Left renal pelvis (tissue), 4 donors: Measurements from ENCODE around the gene DNAJC3. TPM values are rescaled to one million over a fixed set of nuclear protein-coding genes. Genes with fewer than 3 reads are reported as not detected.
"Not testable (repeated sequence)": the region's sequence is repeated elsewhere in the genome, so short reads cannot be mapped to it uniquely, and the experiment has no call there.

Experiments
- DNase-seq, 4 donors: peaks; one replicate each; pipeline ENCODE4 v3.0.0-alpha.2; 2013; ENCODE audit warnings: low read depth in 4 of 4, low spot score in 3 of 4
- polyA plus RNA-seq, 4 donors: library from polyadenylated mRNA; unstranded; fragments of 120-200 nt; gene quantifications; one replicate each; pipeline ENCODE4 v1.2.1, GENCODE V29; 2013; ENCODE audit not compliant: insufficient read length in 4 of 4

DNAJC3 gene
- polyA plus RNA-seq, 4 donors, result 37.7 to 46.8 (median 40.6) TPM

DNA sequence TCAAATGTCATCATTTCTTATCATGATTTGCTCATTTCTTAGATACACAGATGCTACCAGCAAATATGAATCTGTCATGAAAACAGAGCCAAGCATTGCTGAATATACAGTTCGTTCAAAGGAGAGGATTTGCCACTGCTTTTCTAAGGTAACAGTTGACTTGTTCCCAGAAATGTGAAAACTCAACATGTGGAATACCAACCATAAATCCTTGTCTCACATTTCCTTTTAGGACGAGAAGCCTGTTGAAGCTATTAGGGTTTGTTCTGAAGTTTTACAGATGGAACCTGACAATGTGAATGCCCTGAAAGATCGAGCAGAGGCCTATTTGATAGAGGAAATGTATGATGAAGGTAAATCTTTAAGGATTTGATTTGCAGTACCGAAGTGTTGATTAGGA, 86.7 kb downstream of the DNAJC3 start:
- DNase-seq, result peak in 1 of 4 donors; percentile 42

DNA sequence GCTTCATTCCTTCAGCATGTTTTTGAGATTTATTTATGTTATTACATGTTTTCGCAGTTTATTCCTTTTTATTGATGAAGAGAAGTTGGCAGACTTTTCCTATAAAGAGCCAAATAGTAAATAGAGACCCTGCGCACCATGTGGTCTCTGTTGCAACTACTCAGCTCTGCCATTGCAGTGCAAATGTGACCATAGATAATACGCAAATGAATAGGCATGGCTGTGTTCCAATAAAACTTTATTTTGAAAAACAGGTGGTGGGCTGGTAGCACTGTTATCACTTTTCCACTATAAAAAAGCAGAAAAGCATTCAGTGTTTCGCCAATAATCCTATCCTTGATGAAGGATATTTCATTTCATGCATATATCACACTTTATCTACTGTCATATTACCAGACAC, 95.0 kb downstream of the DNAJC3 start:
- DNase-seq, result no peak

DNA sequence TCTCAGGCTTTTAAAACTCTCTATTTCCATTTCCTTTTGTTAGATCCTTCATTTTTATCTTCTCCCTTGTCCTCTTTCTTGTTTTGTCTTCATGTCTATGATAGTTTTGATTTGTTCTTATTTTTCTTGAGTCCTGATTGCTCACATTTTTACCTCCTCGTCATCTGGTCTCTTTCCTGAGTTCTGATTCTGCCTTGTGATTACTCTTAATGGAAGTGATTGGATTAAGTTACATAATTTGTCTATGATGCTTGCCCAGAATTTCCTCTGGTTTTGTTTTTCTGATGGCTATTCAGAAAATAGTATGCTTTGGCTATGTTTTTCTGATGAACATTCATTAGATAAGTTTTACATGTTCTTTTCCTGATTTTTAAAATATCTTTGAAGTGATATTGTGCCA, 102.6 kb downstream of the DNAJC3 start:
- no peak for DNase-seq

DNA sequence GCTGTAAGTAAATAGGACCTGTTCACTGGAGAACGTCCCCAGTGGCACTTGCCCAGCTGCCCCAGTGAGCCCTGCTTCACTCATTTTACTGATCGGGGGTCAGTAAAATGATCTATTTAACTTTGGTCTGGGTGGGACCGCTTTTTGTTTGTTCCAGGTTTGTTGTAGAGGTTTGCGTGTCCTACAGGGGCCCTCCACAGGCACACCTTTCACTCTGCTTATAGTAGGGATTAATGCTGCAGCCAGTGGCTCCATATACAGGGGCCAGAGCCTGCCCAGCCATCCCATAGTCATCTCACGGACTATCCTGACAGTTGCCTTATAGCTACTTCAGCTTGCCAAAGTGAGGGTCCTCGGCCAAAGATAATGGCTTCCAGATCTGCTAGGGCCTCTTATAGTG, 104.1 kb downstream of the DNAJC3 start:
- DNase-seq, result no peak

DNA sequence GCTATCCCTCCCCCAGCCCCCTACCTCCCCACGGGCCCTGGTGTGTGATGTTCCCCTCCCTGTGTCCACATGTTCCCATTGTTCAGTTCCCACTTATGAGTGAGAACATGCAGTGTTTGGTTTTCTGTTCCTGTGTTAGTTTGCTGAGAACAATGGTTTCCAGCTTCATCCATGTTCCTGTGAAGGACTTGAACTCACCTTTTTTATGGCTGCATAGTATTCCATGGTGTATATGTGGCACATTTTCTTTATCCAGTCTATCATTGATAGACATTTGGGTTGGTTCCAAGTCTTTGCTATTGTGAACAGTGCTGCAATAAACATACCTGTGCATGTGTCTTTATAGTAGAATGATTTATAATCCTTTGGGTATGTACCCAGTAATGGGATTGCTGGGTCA, 105.0 kb downstream of the DNAJC3 start:
- DNase-seq, result not testable (repeated sequence)

DNA sequence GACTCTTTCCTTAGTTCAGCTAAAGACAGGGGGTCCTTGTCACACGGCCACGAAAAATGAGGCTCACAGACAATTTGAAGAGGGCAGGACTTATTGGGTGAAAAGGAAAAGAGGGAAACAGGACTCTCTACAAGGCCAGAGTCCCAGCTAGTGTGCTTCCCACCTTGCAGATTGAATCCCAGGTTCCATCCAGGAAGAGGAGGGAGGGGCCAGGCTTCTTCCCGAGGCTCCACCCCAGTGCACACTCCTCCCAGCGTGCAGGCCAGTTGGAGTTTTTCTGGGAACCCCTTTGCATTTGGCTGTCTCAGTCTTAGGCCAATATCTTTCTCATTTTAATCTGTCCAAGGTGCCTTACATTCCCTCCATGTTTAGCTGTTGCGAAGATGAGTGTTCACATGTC, 106.8 kb downstream of the DNAJC3 start:
- DNase-seq, result no peak

DNA sequence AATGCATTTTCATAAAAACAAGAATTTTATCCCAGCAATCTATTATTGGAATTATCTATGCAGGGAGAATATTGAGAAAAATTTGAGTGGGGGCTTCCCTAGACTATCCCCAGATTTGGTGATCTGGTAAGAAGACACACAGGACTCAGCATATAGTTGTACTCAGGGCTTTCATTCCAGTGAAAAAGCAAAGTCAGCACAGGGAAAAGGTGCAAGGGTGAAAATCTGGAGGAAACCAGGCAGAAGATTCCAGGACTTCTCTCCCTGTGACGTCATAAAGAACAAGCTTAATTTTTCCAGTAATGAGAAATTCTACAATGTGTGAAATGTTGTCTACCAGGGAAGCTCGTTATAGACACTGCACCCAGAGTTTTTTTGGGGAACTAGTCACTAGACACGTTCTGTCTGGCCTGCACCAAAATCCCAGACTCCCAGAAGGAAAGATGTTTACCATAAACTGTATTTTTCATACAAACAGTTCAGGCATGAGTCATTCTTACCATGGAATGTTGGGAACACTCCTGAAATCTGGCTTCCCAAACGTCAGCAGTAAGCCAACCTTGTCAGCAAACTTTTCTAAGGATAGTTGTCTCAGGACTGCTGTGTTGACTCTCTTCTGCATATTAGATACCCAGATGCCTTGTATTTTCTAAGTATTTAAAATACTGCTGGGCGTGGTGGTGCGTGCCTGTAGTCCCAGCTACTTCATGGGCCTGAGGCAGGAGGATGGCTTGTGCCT, 107.4 kb downstream of the DNAJC3 start:
- DNase-seq, result no peak

DNA sequence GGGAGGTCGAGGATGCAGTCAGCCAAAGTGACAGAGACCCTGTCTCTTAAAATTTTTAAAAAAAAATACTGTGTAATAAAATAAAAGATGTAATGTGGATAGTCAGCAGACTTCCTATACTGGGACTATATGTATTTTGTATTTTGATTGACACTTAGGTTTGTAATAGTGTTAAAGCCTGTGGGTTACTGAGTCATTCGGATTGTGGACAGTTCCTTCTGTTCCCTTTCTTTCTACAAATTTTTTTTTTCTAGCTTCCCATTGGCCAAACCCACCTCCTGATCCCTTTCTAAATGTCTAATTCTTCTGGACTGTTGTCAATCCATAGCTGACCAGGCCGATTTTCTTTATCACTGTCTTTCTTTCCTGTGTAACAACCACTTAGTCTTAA, 108.0 kb downstream of the DNAJC3 start:
- DNase-seq, result no peak

DNA sequence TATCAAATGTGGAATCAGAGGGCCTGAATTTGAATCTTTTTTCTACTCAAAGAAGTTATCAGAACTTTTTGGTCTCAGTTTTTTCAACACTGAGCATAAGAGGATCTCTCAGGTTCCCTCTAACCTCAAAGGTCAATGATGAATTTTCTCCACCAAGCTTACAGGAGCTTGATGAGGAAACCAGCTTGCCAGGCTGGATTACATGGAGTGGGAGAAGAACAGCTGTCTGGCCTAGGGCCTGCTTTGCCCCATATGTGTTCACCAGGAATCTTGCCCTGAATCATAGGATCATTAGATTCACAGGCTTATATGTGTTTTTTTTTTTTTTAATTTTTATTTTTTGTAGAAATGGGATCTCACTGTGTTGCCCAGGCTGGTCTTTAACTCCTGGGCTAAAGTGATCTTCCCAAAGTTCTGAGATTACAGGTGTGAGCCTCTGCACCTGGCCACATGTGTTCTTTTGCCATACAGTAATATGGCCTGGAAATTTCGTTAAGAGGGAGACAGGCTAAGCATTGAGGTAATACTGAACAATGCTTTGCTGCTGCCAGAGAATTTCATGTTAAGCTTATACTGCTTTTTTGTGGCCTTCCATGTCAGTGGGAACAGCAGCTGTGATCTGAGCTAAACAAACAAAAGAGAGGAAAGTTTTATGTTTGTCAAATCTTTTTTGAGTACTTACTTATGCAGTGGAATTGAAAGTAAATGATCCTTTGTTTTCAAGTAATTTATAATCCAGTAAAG, 110.6 kb downstream of the DNAJC3 start:
- no peak for DNase-seq

DNA sequence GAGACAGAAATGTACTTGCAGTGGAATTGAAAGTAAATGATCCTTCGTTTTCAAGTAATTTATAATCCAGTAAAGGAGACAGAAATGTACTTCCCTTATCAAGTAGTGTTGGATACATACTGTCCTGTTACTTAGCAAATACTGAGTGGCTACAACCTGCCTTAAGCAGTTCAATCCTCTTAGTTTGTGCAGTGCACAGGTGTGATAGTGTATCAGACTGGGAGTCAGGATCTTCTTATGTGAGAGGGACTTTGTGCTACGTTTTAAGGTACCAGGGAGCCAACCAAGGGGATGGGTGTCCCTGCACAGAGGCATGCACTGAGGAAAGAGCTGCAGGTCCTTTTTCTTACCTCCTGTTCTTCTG, 111.1 kb downstream of the DNAJC3 start:
- DNase-seq, result no peak

DNA sequence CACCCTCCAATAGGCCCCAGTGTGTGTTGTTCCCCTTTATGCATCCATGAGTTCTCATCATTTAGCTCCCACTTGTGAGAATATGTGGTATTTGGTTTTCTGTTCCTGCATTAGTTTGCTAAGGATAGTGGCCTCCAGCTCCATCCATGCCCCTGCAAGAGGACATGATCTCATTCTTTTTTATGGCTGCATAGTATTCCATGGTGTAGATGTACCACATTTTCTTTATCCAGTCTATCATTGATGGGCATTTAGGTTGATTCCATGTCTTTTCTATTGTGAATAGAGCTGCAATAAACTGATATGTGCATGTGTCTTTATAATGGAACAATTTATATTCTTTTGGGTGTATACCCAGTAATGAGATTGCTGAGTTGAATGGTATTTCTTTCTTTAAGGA, 112.4 kb downstream of the DNAJC3 start:
- not testable (repeated sequence) for DNase-seq

DNA sequence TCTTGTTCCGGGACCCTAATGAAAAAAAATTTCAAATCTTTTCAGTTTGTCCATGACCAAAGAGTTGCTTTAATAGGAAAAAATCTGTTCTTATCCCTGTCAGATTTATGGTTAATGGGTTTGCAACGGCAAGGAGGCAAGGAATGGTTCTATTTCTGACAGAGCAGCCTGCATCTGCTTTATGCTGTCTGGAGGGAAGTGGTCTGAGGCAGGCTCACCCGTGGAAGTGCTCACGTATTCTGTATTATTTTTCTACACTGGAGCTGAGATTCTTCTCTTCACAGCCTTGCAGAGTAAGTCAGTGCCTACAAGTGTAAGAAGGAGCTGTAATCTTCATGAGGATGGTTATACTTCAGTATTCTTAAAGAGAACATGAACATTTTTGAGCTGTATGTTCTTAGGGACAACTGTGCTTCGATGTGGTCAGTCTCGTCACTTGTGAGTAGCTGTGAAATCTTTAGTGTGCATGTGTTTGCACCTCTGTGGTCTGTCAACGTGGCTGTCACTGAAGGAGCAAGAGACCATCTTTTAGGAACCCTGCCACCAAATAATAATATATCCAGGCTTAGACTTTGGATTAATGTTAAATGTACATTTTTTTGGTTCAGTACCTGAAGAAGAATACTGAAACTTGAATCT, 114.3 kb downstream of the DNAJC3 start:
- no peak for DNase-seq

DNA sequence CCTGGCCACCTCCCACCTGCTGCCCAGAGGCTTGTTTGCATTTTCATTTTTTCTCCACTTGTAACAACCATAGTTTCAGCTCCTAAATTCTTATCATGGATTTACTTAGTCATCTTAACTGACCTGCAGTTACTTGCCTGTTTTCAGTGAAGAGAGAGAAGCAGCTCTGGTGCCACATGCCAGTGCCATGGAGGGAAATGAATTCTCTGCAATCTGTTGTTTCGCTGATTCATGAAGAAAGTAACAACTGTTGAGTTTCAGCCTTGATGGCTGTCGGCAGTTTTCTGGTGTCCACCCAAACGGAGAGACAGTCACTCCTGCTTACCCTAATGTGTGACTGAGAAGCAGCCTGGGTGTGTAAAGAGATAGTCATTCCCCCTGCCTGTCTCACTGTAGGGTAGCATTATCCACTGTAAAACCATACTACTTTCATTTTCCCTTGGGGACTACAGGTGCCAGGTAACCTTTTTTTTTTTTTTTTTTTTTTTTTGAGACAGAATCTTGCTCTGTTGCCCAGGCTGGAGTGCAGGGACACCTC, 116.1 kb downstream of the DNAJC3 start:
- no peak for DNase-seq

DNA sequence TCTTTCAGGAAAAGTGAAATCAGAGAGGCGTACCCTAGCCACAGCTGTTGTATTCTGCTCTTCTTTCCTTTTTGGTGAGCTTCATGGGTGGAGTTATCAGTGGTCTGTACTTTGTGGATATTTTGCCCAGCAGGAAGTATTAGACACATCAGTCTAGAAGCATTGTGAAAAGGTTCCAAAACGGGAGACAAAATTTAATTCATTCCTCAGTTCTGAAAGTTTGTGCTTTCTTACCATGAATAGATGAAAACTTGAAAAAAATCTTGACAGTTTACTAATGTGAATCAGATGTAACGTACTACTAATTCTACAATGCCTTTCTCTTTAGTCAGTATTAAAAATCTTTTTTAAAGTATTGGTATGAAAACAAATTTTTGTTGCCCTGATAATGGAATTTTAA, 116.8 kb downstream of the DNAJC3 start:
- DNase-seq, result no peak

DNA sequence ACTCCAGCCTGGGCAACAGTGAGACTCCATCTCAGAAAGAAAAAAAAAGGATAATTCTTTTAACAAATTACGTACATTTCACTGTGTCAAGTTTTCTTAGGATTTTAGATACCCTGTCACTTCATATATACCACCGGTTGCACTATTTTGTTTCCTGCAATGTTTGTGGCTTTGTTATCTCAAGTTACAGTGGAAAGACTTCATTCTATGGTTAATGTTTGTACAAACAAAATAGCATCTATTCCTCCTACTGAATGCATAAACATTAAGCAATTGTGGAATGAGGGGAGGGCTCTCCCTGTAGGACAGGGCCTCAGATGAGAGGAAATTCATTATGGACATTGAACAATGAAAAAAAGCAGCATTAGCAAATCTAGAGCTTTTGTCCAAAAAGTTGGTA, 120.1 kb downstream of the DNAJC3 start:
- DNase-seq, result no peak

DNA sequence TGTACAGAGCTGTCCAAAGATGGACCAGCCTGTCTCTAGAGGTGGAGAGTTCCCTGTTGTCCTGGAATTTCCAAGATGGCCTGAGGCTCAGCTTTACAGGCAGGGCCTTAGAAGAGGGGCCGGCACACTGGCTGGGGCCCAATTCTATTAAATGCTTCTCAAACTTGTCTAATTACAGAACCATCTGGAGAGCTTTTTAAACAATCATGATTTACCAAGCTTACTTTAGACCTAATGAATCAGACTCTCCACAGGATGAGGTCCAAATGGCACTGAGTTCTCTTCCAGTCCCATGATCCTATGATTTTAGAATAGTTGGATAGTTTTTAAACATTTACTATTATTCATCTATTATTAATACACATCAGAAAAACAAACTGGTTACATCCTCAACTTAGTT, 123.5 kb downstream of the DNAJC3 start:
- DNase-seq, result no peak

DNA sequence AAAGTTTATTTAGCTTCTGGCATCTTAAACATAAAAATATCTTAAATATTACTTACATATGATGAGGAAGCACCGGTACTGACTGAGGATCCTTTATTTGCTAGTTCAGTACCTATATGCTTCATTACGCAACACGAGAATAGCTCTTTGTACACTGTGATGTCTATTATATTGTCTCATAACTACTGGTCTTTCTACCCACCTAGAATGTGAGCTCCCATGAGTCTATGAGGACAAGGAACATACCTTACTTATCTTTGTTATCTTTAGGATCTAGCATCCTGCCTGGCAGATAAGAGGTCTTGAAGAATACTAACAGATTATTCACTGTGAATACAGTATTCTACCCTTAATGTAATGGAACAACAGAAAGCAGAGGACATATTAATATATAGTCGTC, 124.9 kb downstream of the DNAJC3 start:
- DNase-seq, result no peak

DNA sequence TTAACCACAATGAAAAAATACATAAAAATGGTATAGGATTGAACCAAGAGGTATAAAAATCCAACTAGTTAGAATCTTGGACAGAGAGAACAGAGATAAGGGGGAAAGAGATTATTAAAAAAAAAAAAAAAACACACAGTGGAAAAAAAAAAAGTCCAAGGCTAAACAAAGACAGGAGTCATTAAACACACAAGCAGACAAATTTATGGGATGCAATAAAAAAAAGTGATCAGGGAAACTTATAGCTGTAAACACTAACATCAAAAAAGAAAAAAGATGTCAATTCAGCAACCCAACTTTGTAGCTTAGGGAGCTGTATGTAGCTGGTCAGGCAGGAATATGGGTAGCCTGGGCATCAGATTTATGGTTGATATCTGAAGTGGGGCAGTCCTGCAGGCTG, 129.0 kb downstream of the DNAJC3 start:
- peak in 1 of 4 donors; percentile 22 for DNase-seq

DNA sequence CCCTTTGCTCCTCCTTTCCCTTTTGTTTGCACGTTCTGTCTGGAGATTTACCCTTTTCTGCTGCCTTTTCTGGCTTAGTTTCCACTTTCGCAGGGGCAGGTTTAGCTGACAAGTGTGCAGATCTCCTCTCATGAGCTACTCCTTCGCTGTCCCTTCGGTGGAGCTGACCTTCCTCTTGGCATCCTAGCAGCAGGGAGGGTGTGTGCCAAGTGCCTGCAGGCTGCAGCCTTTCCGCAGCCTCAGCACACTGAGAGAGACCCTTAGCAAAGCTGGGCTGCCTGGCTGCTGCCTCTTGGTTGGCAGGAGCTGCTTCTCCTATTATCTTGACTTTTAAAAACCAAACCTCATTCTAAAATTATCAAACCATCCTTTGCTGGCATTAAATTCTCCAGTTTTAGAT, 132.5 kb downstream of the DNAJC3 start:
- no peak for DNase-seq

DNA sequence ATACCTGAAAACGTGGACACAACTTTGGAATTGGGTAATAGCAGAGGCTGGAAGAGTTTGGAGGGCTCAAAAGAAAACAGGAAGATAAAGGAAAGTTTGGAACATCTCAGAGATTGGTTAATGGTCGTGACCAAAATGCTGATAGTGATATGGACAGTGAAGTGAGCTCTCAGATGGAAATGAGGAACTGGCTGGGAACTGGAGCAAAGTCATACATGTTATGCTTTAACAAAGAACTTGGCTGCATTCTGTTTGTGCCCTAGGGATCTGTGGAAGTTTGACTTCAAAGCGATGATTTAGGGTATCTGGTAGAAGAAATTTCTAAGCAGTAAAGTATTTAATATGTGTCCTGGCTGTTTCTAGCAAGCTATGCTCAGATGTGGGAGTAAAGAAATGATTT, 136.2 kb downstream of the DNAJC3 start:
- DNase-seq, result no peak

DNA sequence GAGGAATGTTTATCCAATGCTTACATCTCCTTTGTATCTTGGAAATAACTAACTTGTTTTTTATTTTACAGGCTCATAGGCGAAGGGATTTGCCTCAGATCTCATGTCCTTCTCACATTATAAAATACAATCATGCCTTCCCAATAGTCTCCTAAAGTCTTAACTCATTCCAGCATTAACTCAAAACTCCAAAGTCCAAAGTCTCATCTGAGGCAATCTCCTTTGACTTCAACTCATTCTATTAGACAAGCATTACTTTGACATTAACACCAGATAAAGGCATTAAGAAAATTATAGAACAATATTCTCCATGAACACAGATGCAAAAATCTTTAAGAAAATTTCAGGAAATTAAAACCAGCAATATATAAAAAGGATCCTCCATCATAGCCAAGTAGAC, 137.6 kb downstream of the DNAJC3 start:
- no peak for DNase-seq

DNA sequence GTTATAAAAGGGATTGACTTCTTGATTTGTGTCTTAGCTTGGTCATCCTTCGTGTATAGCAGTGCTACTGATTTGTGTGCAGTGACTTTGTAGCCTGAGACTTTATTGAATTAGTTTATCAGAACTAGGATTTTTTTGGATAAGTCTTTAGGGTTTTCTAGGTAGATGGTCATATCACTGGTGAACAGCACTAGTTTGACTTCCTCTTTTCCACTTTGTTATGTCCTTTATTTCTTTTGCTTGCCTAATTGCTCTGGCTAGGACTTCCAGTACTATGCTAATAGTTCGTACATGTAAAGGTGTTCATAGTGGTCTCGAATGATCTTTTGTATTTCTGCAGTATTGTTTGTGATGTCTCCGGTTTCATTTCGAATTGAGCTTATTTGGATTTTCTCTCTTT, 145.4 kb downstream of the DNAJC3 start:
- DNase-seq, result no peak
